GM21825 (cell line): Measurements from ENCODE around the gene IL15RA.
A peak's percentile ranks its signal among the peaks of the same experiment; 100 is the strongest.
"Not testable (repeated sequence)": the region's sequence is repeated elsewhere in the genome, so short reads cannot be mapped to it uniquely, and the experiment has no call there.

ENCODE experiments used
- ATAC-seq: cut with Tn5 transposase; IDR thresholded peaks from one replicate; pipeline ENCODE4 v1.9.1; 2021; ENCODE audit warnings: mild to moderate bottlenecking, moderate library complexity; ENCODE audit not compliant: unreplicated experiment

Gene IL15RA

DNA sequence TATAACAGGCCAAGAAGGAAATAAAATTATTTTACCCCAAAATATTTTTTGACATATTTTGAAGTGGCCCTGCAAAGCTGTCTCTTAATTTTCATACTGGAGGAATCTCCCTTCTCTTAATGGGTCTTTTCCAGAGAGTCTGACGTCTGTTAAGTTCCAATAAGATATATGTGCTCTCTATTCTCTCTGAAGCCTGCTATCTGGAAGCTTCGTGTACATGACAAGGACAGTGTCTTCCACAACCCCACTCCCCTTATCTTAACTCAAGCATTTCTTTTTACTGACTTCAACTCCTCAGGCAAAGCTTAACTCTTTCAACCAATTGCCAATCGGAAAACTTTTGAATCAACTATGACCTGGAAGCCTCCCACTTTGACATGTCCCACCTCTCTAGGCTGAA is 29.2 kb upstream of the IL15RA start:
- ATAC-seq: no peak

- ATAC-seq: no peak
These were observed 28.6 kb upstream of the IL15RA start for GRCh38 chr10:6005856-6006395.

DNA sequence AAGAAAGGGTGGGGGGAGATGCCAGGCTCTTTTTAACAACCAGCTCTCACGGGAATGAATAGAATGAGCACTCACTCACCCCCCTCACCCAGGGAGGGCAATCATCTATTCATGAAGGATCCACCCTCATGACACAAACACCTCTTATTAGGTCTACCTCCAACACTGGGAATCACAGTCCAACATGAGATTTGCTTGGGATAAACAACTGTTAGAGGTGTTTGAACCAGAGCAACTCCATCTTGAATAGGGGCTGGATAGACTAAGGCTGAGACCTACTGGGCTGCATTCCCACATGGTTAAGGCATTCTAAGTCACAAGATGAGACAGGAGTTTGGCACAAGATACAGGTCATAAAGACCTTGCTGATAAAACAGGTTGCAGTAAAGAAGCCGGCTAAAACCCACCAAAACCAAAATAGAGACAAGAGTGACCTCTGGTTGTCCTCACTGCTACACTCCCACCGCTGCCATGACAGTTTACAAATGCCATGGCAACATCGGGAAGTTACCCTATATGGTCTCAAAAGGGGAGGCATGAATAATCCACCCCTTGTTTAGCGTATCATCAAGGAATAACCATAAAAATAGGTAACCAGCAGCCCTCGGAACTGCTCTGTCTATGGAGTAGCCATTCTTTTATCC is 27.9 kb upstream of the IL15RA start:
- not testable (repeated sequence) for ATAC-seq

- no peak for ATAC-seq
These were observed 25.6 kb upstream of the IL15RA start for GRCh38 chr10:6002809-6003510.

- ATAC-seq: no peak
These were observed 22.3 kb upstream of the IL15RA start for GRCh38 chr10:5999440-6000165.

- no peak for ATAC-seq
These were observed 19.4 kb upstream of the IL15RA start for GRCh38 chr10:5996696-5997095.

GRCh38 chr10:5992398-5992797 is 15.1 kb upstream of the IL15RA start:
- no peak for ATAC-seq

- ATAC-seq: no peak
These were observed 14.4 kb upstream of the IL15RA start for GRCh38 chr10:5991708-5992107.

DNA sequence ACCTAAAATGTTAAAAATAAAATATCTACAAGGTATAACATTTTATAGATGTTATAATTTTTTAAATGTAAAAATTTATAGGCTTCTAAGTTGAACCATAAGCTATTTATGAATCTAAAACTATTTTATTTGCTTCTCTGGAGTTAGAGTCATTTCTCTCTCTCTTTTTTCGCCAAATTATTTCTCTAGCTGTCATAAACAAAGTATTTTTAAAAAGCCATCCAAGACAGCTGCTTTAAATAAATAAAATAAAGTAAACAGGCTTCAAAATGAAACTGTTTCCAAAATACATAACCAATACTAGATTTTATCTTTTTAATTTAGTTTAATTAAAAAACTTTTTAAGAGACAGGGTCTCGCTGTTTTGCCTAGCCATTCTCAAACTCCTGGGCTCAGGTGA is 12.4 kb upstream of the IL15RA start:
- no peak for ATAC-seq

GRCh38 chr10:5988336-5988920 is 11.1 kb upstream of the IL15RA start:
- ATAC-seq: no peak

DNA sequence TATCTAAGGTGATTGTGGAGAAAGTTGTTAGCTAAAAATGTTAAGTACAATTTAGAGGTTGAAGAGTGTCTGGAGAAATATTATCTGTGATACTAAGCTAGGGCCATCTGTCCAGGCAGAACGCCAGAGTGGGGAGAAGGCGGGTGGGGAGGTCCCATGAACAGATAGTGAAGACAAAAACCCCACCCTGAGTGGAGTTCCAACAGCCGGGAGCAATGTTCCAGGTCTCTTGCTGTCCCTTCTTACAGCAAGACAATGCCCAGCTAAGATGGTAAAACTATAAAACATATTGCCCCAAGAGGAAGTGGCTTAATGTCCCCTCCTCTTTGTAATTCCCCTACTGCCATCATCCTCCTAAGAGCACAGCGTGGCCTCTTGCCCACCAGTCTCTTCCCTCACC is 10.4 kb upstream of the IL15RA start:
- no peak for ATAC-seq

GRCh38 chr10:5985029-5985428 is 7.7 kb upstream of the IL15RA start:
- ATAC-seq: no peak

GRCh38 chr10:5983774-5984173 is 6.4 kb upstream of the IL15RA start:
- no peak for ATAC-seq

GRCh38 chr10:5981529-5981928 is 4.2 kb upstream of the IL15RA start:
- no peak for ATAC-seq

DNA sequence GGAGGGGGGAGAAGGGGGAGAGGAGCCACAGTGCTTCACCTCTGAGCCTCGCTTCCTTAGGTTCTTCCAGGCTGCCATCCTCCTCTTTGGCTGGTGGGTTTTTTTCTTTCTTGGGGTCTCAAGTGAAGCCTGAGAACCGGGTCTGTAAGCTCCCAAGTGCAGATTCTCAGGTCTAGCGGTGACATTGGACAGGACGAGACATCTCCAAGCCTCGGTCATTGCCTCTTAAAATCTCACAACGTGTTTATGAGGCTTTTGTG is 817 bp upstream of the IL15RA start:
- no peak for ATAC-seq

DNA sequence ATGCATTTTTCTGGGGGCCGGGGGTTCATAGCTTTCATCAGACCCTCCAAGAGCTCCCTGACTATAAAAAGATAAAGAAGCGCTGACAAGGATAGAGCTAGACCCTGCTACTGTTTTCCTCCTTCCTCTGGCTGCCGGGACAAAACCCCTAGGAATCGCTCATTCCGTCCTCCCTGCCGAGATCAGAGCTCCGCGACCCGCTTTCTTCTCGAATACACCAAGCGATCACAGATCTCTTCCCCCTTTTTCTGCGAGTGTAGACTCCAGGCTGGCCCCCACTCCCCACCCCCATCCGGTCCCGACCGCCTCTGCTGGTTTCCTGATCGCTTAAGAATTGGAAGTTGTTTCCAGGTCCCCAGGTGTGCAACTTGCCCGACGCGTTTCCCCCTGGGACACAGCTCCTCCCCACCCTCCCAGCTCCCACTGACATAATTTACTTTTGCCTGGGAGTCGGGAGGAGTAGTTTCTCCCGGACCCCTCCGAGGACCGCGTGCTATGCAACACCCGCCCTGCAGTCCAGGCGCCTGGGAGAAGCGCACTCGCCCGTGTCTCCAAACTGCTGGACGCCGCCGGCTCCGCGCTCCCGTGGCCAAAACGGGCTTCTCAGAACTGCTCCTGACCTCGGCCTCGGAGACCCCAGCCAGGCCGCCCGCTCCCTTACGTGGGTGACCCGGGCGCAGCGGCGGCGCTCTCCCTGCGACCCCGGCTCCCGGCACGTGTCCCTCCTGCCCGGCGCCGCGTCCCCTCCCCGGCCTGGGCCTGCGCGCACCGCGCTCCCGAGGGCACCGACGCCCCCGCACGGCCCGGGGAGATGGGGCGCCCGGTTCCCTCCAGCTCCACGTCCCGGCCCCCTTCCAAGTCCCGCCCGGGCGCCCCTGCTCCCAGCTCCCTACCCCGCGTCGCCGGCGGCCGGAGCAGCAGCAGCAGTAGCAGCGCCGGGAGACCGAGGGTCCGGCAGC is 552 bp downstream of the IL15RA start:
- peak; percentile 16 for ATAC-seq

GRCh38 chr10:5975641-5976473 is 1.5 kb downstream of the IL15RA start:
- ATAC-seq: peak; percentile 65

DNA sequence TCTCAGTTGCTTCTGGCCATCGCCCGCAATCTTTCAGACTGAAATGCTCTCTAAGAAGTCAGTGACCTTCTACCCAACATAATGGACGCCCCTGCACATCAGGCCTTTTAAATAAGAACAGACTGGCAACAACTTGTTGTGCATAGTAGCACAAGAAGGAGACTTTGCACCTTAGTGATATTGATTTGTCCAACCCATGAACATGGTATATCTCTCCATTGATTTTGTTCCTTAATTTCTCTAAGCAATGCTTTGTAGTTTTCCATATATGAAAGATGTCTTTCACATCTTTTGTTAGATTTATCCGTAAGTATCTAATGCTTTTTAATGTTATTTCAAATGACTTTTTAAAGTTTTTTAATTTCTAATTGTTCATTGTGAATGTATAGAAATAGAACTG is 4.3 kb downstream of the IL15RA start:
- ATAC-seq: no peak

DNA sequence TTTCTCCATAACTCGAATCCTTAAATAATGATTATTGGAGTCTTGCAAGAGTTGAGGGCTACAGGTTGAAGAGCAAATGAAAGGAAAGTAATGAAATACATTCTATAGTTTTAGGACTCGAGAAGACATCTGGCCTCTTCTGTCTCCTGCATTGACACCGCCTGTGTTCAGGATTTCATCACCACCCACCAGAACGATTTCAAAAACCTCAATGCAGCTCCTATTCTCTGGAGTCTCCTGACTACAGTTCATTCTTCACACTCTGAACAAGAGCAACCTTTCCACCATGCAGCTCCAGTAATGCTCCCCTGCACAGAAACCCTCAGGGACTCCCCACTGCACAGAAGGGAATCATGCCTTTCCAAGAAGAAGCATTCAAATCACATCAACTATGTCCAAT is 5.5 kb downstream of the IL15RA start:
- ATAC-seq: no peak
